Upper lobe of left lung (tissue), 4 donors: ENCODE data around the gene EFHB.

Source experiments
- EP300 ChIP-seq, 4 donors: sonication (generic); formaldehyde crosslinking; IDR thresholded peaks; one replicate each; pipeline ENCODE4 v1.5.1; 2017; ENCODE audit warnings: antibody characterized with exemption in 4 of 4, control low read depth in 2 of 4
- POLR2A ChIP-seq, 4 donors: fragments of 450-650 bp; IDR thresholded peaks; one replicate each; pipeline ENCODE4 v1.5.1; 2016 to 2017; ENCODE audit warnings: antibody characterized with exemption in 4 of 4, mild to moderate bottlenecking in 2 of 4
- POLR2AphosphoS5 ChIP-seq, 2 donors: sonication (generic); formaldehyde crosslinking; IDR thresholded peaks; one replicate each; pipeline ENCODE4 v1.5.1; 2017; ENCODE audit warnings: antibody characterized with exemption in 2 of 2
- TF ChIP-seq, protein P1 (sequence below), 6 experiments: fragments of 450-650 bp in 4 of 6; fragments of 200-600 bp in 2 of 6; sonication (generic) in 2 of 6; IDR thresholded peaks; one replicate each; pipeline ENCODE4 v1.5.1; 2016 to 2019; ENCODE audit warnings: antibody characterized with exemption in 6 of 6

DNA sequence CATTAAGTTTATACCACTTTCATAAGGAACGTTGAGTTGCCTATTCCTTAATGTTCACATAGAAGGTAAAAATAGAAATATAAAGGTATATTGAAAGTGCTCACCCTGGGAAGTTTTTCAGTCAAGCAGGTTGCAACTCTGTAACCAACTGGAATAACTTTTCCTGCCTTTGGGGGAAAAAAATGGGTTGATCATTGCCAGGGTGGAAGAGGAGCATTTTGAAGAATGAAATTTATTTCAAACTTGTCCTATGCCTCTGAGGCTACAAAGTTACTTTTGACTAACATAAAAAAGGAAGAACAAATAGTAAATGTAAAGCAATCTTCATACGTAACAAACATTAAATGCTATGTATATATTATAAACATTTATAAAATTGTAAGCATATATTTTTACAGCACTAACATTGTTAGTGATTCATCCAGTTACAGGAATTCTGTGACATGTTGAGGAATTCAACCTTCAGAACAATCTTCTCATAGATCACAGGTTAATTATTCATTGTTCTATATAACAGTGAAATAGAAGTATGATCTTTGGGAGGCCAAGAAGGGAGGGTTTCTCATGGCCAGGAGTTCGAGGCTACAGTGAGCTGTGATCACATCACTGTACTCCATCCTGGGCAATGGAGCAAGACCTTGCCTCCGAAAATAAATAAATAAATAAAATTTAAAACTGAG, 13.5 kb downstream of the EFHB start:
- TF ChIP-seq POLR2AphosphoS5 (IDR thresholded peaks at IDR 0.05) (no peak), POLR2A (IDR thresholded peaks at IDR 0.05) (no peak), EP300 (IDR thresholded peaks at IDR 0.05) (no peak)
- TF ChIP-seq, protein P1, sequence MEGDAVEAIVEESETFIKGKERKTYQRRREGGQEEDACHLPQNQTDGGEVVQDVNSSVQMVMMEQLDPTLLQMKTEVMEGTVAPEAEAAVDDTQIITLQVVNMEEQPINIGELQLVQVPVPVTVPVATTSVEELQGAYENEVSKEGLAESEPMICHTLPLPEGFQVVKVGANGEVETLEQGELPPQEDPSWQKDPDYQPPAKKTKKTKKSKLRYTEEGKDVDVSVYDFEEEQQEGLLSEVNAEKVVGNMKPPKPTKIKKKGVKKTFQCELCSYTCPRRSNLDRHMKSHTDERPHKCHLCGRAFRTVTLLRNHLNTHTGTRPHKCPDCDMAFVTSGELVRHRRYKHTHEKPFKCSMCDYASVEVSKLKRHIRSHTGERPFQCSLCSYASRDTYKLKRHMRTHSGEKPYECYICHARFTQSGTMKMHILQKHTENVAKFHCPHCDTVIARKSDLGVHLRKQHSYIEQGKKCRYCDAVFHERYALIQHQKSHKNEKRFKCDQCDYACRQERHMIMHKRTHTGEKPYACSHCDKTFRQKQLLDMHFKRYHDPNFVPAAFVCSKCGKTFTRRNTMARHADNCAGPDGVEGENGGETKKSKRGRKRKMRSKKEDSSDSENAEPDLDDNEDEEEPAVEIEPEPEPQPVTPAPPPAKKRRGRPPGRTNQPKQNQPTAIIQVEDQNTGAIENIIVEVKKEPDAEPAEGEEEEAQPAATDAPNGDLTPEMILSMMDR (IDR thresholded peaks at IDR 0.05), result no peak
